ENCODE data around the gene CFLAR. TPM values are rescaled to one million over a fixed set of nuclear protein-coding genes. Genes with fewer than 3 reads are reported as not detected.
"Not testable (repeated sequence)": the region's sequence is repeated elsewhere in the genome, so short reads cannot be mapped to it uniquely, and the experiment has no call there.

The CFLAR gene
- polyA plus RNA-seq, 1 donor from 2014 or later = 1.6 TPM

GRCh38 chr2:201167546-201167945 is 51.6 kb downstream of the CFLAR start:
- Histone ChIP-seq H3K36me3 (ENCODE audit: insufficient read depth, low read length) (no peaks in the 10 kb centered on the region), H3K27ac (ENCODE audit: low read length) (no peak overlapping the region), H3K4me2 (ENCODE audit: low read length) (no peak overlapping the region), H2AFZ (ENCODE audit: low read depth, low read length) (no peak overlapping the region), H3F3A (ENCODE audit: insufficient read depth, low read length, poor library complexity, severe bottlenecking) (no peaks in the 10 kb centered on the region), H3K4me3 (ENCODE audit: low read length) (no peak overlapping the region), H3K9ac (ENCODE audit: low read length) (no peak overlapping the region), H3K9me3 (ENCODE audit: low read length) (no peaks in the 10 kb centered on the region), H4K20me1 (ENCODE audit: insufficient read depth) (no peaks in the 10 kb centered on the region), H3K9me2 (ENCODE audit: insufficient read depth, low read length) (no peaks in the 10 kb centered on the region), H3K27me3 (ENCODE audit: insufficient read depth, low read depth, low read length) (no peaks in the 10 kb centered on the region), H3K79me2 (replicated peaks; ENCODE audit: insufficient read depth, low read length) (no peaks in the 10 kb centered on the region)
- TF ChIP-seq REST (IDR thresholded peaks at IDR 0.05; ENCODE audit: borderline replicate concordance) (no peak), TAF1 (IDR thresholded peaks at IDR 0.05; ENCODE audit: low read depth) (no peak), EP300 (conservative IDR thresholded peaks at IDR 0.05; ENCODE audit: poor library complexity, severe bottlenecking) (no peak), MXI1 (conservative IDR thresholded peaks at IDR 0.05; ENCODE audit: poor library complexity, severe bottlenecking) (no peak), POLR2AphosphoS5 (IDR thresholded peaks at IDR 0.05) (no peak), RAD21 (conservative IDR thresholded peaks at IDR 0.05) (no peak), EZH2 (IDR thresholded peaks at IDR 0.05; ENCODE audit: borderline replicate concordance, insufficient read depth, low read length, poor library complexity, severe bottlenecking) (no peak), CTCF (IDR thresholded peaks at IDR 0.05; ENCODE audit: poor library complexity, severe bottlenecking) (no peak), SMC3 (conservative IDR thresholded peaks at IDR 0.05; ENCODE audit: poor library complexity) (no peak)

- not testable (repeated sequence) for H3K4me3 ChIP-seq (ENCODE audit: low read length); H3F3A ChIP-seq (ENCODE audit: insufficient read depth, low read length, poor library complexity, severe bottlenecking); H3K9me2 ChIP-seq (ENCODE audit: insufficient read depth, low read length); H2AFZ ChIP-seq (ENCODE audit: low read depth, low read length); H4K20me1 ChIP-seq (ENCODE audit: insufficient read depth); H3K36me3 ChIP-seq (ENCODE audit: insufficient read depth, low read length); H3K27ac ChIP-seq (ENCODE audit: low read length); H3K9ac ChIP-seq (ENCODE audit: low read length); H3K27me3 ChIP-seq (ENCODE audit: insufficient read depth, low read depth, low read length); H3K9me3 ChIP-seq (ENCODE audit: low read length); H3K4me2 ChIP-seq (ENCODE audit: low read length); H3K79me2 ChIP-seq (replicated peaks; ENCODE audit: insufficient read depth, low read length)
These were observed 52.5 kb downstream of the CFLAR start for GRCh38 chr2:201168496-201168895.

- Histone ChIP-seq H4K20me1 (ENCODE audit: insufficient read depth) (no peaks in the 10 kb centered on the region), H3K9ac (ENCODE audit: low read length) (no peak overlapping the region), H3K4me2 (ENCODE audit: low read length) (no peak overlapping the region), H3K27me3 (ENCODE audit: insufficient read depth, low read depth, low read length) (no peaks in the 10 kb centered on the region), H3K79me2 (replicated peaks; ENCODE audit: insufficient read depth, low read length) (no peaks in the 10 kb centered on the region), H2AFZ (ENCODE audit: low read depth, low read length) (no peak overlapping the region), H3K4me3 (ENCODE audit: low read length) (no peak overlapping the region), H3F3A (ENCODE audit: insufficient read depth, low read length, poor library complexity, severe bottlenecking) (no peaks in the 10 kb centered on the region), H3K36me3 (ENCODE audit: insufficient read depth, low read length) (no peaks in the 10 kb centered on the region), H3K9me2 (ENCODE audit: insufficient read depth, low read length) (no peaks in the 10 kb centered on the region), H3K27ac (ENCODE audit: low read length) (no peak overlapping the region), H3K9me3 (ENCODE audit: low read length) (no peaks in the 10 kb centered on the region)
- TF ChIP-seq EP300 (conservative IDR thresholded peaks at IDR 0.05; ENCODE audit: poor library complexity, severe bottlenecking) = no peak
These were observed 55.4 kb downstream of the CFLAR start for GRCh38 chr2:201171259-201171814.

Data from neural cell (in vitro differentiated cells).